ENCODE measurements around the gene AK8.

The AK8 gene

DNA sequence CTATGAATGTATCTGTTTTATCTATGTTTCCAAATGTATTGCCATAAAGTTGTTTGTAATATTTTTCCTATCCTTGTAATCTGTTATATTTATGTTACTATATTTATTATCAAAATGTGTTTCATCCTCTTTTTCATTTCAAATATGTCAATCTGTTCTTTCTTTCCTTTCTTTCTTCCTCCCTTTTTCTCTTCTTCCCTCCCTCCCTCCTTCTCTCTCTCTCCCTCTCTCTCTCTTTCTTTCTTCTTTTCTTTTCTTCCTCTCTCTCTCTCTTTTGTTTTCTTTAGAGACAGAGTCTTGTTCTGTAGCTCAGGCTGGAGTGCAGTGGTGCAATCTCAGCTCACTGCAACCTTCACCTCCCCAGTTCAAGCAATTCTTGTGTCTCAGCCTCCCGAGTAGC lies 116.5 kb downstream of the AK8 start:
- H3K9ac ChIP-seq = no peak overlapping the region
- no peaks in the 10 kb centered on the region for H3K27me3 ChIP-seq (ENCODE audit: control insufficient read depth, insufficient read depth, low read length)
- H2AFZ ChIP-seq = no peak overlapping the region
- no peak overlapping the region for H3K27ac ChIP-seq
- no peak overlapping the region for H3K4me2 ChIP-seq (ENCODE audit: low read length)
- no peaks in the 10 kb centered on the region for H3K79me2 ChIP-seq
- no peaks in the 10 kb centered on the region for H3K4me1 ChIP-seq
- H3K36me3 ChIP-seq (ENCODE audit: control insufficient read depth, insufficient read depth, low read length) = no peaks in the 10 kb centered on the region
- no peaks in the 10 kb centered on the region for H3K9me3 ChIP-seq (ENCODE audit: control insufficient read depth, low read length)
- no peak for TF ChIP-seq CTCF (IDR thresholded peaks at IDR 0.05)
- H3K4me3 ChIP-seq (ENCODE audit: low read depth, low read length) = no peak overlapping the region

- Histone ChIP-seq H3K79me2 (no peaks in the 10 kb centered on the region), H3K27ac (no peak overlapping the region), H3K9me3 (ENCODE audit: control insufficient read depth, low read length) (no peaks in the 10 kb centered on the region), H2AFZ (no peak overlapping the region), H3K9ac (no peak overlapping the region), H3K27me3 (ENCODE audit: control insufficient read depth, insufficient read depth, low read length) (no peaks in the 10 kb centered on the region), H3K4me3 (ENCODE audit: low read depth, low read length) (no peak overlapping the region), H3K4me2 (ENCODE audit: low read length) (no peak overlapping the region), H3K4me1 (peaks cover 9% of the 10 kb centered on the region), H3K36me3 (ENCODE audit: control insufficient read depth, insufficient read depth, low read length) (no peaks in the 10 kb centered on the region)
- no peak for TF ChIP-seq CTCF (IDR thresholded peaks at IDR 0.05)
Observed at GRCh38 chr9:132760057-132760456, 118.0 kb downstream of the AK8 start.

DNA sequence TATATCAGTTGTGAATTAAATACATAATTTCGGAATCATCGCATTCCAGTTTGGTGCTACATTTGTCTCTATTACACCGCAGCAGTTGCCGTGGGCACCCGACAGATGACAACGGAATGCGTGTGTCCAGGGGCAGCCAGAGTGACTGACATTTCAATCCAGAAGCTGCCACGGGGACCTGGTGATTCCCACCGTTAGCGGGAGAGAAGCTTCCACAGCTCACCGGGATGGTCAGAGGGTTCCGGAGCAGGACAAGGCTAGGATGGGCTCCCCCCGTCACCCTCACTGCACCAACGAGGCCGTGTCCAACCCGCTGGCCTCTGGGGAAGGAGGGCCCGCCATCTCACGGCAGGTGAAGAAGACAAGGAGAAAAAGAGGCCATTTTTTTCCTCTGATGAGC lies 121.1 kb downstream of the AK8 start:
- H2AFZ ChIP-seq = no peak overlapping the region
- no peaks in the 10 kb centered on the region for H3K9me3 ChIP-seq (ENCODE audit: control insufficient read depth, low read length)
- H3K27me3 ChIP-seq (ENCODE audit: control insufficient read depth, insufficient read depth, low read length) = no peaks in the 10 kb centered on the region
- H3K4me3 ChIP-seq (ENCODE audit: low read depth, low read length) = no peak overlapping the region
- peak overlapping the region; percentile 70 for H3K27ac ChIP-seq
- no peak for TF ChIP-seq CTCF (IDR thresholded peaks at IDR 0.05)
- no peaks in the 10 kb centered on the region for H3K36me3 ChIP-seq (ENCODE audit: control insufficient read depth, insufficient read depth, low read length)
- H3K4me2 ChIP-seq (ENCODE audit: low read length) = no peak overlapping the region
- peaks cover 16% of the 10 kb centered on the region for H3K4me1 ChIP-seq
- H3K79me2 ChIP-seq = no peaks in the 10 kb centered on the region
- H3K9ac ChIP-seq = no peak overlapping the region

- H3K4me1 ChIP-seq = peaks cover 16% of the 10 kb centered on the region
- peak overlapping the region; percentile 36 for H3K4me2 ChIP-seq (ENCODE audit: low read length)
- no peak overlapping the region for H3K9ac ChIP-seq
- no peaks in the 10 kb centered on the region for H3K36me3 ChIP-seq (ENCODE audit: control insufficient read depth, insufficient read depth, low read length)
- no peaks in the 10 kb centered on the region for H3K27me3 ChIP-seq (ENCODE audit: control insufficient read depth, insufficient read depth, low read length)
- no peak for TF ChIP-seq CTCF (IDR thresholded peaks at IDR 0.05)
- no peak overlapping the region for H3K4me3 ChIP-seq (ENCODE audit: low read depth, low read length)
- no peaks in the 10 kb centered on the region for H3K79me2 ChIP-seq
- no peaks in the 10 kb centered on the region for H3K9me3 ChIP-seq (ENCODE audit: control insufficient read depth, low read length)
- H3K27ac ChIP-seq = peak overlapping the region; percentile 70
- H2AFZ ChIP-seq = peak overlapping the region; percentile 69
Observed at GRCh38 chr9:132756214-132756845, 121.8 kb downstream of the AK8 start.

DNA sequence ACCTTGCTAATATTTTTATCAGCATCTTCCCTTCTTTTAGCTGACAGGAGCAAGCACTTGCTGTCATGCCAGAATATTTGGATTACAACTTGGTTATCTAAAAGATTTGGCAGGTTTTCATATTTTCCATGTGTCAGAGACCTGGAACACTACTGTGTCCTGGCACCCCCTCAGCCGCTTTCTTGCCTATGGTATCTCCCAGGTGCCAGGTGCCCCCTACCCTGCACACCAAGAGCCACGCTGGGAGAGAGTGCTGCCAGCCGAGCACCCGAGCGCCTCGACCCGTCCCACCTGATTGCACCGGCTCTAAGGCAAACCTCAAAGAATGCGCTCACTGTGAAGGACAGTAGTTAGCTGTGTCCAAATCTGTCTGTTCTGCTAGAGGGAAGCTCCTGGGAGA lies 123.0 kb downstream of the AK8 start:
- Histone ChIP-seq H3K27ac (peak overlapping the region; percentile 70), H3K4me1 (peaks cover 16% of the 10 kb centered on the region), H3K27me3 (ENCODE audit: control insufficient read depth, insufficient read depth, low read length) (no peaks in the 10 kb centered on the region)

More for the DNA sequence above, 123.0 kb downstream of the AK8 start:
- no peaks in the 10 kb centered on the region for H3K79me2 ChIP-seq
- TF ChIP-seq CTCF (IDR thresholded peaks at IDR 0.05) = no peak
- H3K9ac ChIP-seq = no peak overlapping the region
- H2AFZ ChIP-seq = no peak overlapping the region
- H3K4me2 ChIP-seq (ENCODE audit: low read length) = no peak overlapping the region
- H3K4me3 ChIP-seq (ENCODE audit: low read depth, low read length) = no peak overlapping the region
- no peaks in the 10 kb centered on the region for H3K36me3 ChIP-seq (ENCODE audit: control insufficient read depth, insufficient read depth, low read length)
- no peaks in the 10 kb centered on the region for H3K9me3 ChIP-seq (ENCODE audit: control insufficient read depth, low read length)

All from parathyroid adenoma (tissue), 2 donors.